Measurements from ENCODE around the gene HOMER2.

- no peak for TF ChIP-seq CTCF (conservative IDR thresholded peaks at IDR 0.05)
- no peak for TF ChIP-seq ZFX (IDR thresholded peaks at IDR 0.05)
Observed at GRCh38 chr15:82832601-82833361, 119.7 kb downstream of the HOMER2 start.

Measured in C4-2B (cell line).